ENCODE results near the gene TARS3.
A peak's percentile ranks its signal among the peaks of the same experiment; 100 is the strongest.
"Not testable (repeated sequence)": the region's sequence is repeated elsewhere in the genome, so short reads cannot be mapped to it uniquely, and the experiment has no call there.

The TARS3 gene

GRCh38 chr15:101723874-101724674 is at the start of gene TARS3:
Gene TARS3 (minus strand): TSS chr15:101724473. CDS start chr15:101724387, 86 bp downstream.
- DNase-seq (ENCODE audit: low read depth): peak; percentile 72

- DNase-seq (ENCODE audit: low read depth): no peak
Observed at GRCh38 chr15:101773496-101774100, 49.3 kb upstream of the TARS3 start.

- no peak for DNase-seq (ENCODE audit: low read depth)
Observed at GRCh38 chr15:101772921-101773320, 48.6 kb upstream of the TARS3 start.

DNA sequence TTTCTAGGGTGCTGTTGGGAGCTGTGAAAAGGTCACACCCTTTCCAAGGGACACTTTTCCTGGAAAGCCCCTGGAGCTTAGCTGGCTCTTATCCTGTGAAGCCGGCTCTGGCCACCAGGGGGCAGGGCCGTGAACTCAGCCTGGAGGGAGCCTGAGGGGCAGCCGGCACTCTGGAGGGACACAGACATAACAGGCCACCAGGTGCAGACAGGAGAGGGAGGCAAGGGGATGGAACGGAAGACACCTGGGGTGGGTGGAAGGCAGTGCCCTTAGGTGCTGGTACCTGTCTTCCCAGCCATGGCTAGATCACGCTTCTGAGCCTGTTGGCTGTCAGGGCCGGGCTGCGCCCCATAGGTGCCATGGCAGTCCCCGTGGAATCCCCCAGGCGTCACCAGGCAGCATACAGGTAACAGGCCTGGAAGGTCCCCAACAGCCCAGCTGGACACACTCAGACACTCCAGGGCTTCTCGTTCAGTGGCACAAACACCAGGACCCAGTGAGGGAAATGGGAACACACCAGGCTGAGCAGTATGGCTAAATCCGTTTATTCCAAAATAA is 42.9 kb upstream of the TARS3 start:
- DNase-seq (ENCODE audit: low read depth): not testable (repeated sequence)

- DNase-seq (ENCODE audit: low read depth): no peak
Observed at GRCh38 chr15:101765772-101766456, 41.6 kb upstream of the TARS3 start.

DNA sequence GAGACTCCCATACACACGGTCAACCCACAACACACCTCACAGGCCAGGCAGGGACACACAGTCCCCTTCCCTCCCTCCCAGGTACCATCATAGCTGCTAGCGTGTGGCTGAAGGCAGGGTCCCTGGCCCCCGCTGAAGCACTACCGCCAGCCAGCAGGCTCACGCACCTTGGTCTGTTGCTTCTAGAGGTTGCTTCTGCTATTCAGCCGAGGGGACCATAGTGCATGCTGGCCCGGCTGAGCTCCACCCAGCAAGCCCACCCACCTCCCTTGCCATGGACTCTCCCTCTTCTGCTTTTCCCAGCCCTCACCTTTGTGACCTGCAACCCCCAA is 41.0 kb upstream of the TARS3 start:
- not testable (repeated sequence) for DNase-seq (ENCODE audit: low read depth)

GRCh38 chr15:101764669-101765339 is 40.5 kb upstream of the TARS3 start:
- not testable (repeated sequence) for DNase-seq (ENCODE audit: low read depth)

- DNase-seq (ENCODE audit: low read depth): not testable (repeated sequence)
Observed at GRCh38 chr15:101746716-101747082, 22.4 kb upstream of the TARS3 start.

- DNase-seq (ENCODE audit: low read depth): not testable (repeated sequence)
Observed at GRCh38 chr15:101734837-101735236, 10.6 kb upstream of the TARS3 start.

GRCh38 chr15:101733545-101733944 is 9.3 kb upstream of the TARS3 start:
- no peak for DNase-seq (ENCODE audit: low read depth)

DNA sequence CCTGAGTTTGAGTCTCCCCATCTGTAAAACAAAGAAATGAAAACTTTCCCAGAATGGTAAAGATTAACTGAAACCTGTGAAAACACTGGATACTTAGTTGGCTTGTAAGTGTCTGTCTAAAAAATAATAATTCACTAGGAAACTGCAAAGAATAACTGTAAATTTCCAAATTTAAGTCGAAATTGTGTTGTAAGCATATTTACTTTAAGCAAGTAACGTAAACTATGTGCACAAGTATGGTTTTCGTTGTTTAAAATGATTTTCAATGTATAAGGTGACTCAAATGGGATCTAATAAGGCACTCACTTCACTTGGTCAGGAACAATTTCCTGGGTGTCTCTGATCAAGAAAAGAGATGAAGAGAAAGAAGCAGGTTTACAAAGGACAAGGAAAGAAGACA is 8.5 kb upstream of the TARS3 start:
- no peak for DNase-seq (ENCODE audit: low read depth)

- DNase-seq (ENCODE audit: low read depth): no peak
Observed at GRCh38 chr15:101731746-101732145, 7.5 kb upstream of the TARS3 start.

GRCh38 chr15:101727186-101727585 is 2.9 kb upstream of the TARS3 start:
- DNase-seq (ENCODE audit: low read depth): no peak

DNA sequence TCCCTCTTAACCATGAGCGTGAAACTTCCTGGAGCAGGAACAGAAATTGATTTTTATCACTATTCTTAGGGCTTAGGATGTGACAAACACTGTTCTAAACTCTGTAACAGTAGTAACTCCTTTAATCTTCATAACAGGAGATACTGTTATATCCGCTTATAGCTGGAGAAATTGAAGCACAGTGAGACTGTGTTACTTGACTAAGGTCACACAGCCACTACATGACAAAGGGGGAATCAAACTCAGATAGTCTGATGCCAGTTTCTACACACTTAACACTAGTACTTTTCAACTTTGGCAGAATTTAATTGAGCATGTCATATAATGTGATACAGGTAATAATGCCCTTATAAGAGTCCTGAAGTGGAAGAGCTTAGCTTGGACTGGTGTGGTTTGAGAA is 800 bp upstream of the TARS3 start:
- no peak for DNase-seq (ENCODE audit: low read depth)

DNA sequence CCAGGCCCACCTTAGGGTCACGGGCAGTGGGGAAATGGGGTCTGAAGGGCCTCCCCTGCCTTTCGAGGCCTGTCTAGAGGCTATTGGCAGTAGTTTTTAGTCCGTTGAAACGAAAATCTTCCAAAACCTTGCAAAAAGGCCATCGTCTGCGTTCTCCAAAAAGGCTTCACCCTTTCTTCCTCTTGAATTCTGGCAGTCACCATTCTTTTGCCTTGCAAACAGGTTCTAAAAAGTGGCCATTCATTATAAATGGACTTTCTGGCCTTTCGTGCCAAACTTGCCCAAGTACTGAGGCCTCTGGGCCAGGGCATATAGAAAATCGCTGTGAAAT is 367 bp upstream of the TARS3 start:
- DNase-seq (ENCODE audit: low read depth): no peak

DNA sequence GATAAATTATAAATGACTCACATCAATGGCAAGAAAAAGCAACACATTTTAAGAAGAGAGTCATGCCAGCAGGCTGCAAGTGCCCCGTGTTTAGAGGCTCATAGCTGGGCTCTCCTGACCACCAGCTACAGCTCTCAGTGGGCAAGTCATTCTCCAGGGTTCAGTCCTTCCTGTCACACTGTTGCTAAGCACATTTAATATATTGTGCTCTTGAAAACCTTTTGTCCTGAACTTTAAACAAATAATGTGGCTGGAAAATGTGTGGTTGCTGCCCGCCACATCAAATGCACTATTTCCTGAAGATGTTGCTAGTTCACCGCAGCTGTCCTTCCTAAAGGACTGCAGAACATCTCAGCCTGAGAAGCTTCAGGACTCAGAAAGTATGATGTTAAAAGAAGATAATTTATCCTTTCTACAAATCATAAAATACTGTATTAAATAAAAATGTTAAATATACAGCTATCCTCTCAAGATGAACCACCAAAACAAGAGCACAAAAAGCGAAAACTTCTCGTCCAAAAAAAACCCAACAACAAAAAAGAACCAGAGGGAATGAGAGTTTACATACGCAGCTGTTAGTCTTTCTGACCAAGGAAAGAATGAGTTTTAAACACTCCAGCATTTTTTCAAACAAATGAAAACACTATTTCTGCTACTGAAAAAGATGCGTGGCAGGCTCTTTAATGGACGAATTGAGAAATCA is 951 bp downstream of the TARS3 start:
- no peak for DNase-seq (ENCODE audit: low read depth)

DNA sequence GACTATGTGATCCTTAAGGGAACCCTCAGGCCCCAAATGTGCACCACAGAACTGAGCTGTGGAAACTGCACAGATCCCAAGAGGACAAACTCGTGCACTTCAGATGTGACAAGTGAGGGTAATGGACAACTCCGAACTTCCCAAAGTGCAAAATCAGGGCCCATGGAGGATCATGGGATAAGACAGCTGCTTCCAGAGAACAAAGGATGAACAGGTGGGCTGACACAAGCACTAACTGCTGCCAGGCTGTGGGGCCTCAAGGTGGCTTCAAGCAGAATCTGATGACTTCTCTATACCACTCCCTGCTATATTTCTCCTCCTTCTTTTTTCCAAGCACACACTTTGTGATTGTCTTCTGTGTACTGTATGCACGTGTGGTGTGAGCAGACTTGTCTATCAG is 5.4 kb downstream of the TARS3 start:
- DNase-seq (ENCODE audit: low read depth): no peak

DNA sequence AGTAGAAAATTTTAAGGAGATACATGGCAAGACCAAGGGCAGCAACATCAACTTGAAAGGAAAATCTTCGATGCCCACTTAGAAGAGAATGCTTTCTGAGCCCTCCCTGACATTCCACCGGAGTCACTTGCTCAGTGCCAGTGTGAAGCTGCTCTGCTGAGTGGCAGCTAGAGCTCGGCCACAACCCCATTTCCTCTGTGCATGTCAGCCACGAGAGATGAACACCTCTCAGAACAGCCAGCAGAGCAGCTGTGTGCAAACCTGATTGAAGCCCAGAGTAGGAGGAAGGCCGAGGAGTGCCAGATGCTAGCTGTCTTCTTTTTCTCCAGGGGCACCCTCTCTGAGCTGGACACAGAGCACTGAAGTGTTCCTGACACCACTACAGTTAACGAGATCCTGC is 12.2 kb downstream of the TARS3 start:
- DNase-seq (ENCODE audit: low read depth): no peak

DNA sequence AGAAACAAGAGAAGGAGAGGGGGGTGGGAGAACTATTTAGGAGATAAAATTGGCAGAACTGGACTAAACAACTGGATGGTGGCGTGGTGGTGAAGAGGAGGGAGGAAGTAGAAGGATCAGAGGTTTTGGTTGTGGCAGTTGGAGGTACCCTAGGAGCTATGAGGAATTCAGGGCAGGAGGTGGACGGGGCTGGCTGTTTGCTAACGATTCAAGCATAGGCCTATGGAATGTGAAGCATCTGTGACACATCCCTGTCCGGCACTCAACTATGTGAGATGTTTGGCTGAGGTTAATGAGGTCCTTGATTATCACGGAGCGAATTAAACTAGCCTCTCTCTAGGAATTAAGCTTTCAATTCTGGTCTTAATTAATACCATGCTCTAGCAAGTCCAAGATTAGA is 13.5 kb downstream of the TARS3 start:
- DNase-seq (ENCODE audit: low read depth): no peak

GRCh38 chr15:101709466-101709865 is 14.8 kb downstream of the TARS3 start:
- no peak for DNase-seq (ENCODE audit: low read depth)

- DNase-seq (ENCODE audit: low read depth): no peak
Observed at GRCh38 chr15:101707983-101708382, 16.3 kb downstream of the TARS3 start.

GRCh38 chr15:101702077-101702476 is 22.2 kb downstream of the TARS3 start:
- no peak for DNase-seq (ENCODE audit: low read depth)

All from fibroblast of the conjunctiva (primary cell).